ENCODE results near the gene DYNLT1.
"Not testable (repeated sequence)": the region's sequence is repeated elsewhere in the genome, so short reads cannot be mapped to it uniquely, and the experiment has no call there.

Gene DYNLT1

DNA sequence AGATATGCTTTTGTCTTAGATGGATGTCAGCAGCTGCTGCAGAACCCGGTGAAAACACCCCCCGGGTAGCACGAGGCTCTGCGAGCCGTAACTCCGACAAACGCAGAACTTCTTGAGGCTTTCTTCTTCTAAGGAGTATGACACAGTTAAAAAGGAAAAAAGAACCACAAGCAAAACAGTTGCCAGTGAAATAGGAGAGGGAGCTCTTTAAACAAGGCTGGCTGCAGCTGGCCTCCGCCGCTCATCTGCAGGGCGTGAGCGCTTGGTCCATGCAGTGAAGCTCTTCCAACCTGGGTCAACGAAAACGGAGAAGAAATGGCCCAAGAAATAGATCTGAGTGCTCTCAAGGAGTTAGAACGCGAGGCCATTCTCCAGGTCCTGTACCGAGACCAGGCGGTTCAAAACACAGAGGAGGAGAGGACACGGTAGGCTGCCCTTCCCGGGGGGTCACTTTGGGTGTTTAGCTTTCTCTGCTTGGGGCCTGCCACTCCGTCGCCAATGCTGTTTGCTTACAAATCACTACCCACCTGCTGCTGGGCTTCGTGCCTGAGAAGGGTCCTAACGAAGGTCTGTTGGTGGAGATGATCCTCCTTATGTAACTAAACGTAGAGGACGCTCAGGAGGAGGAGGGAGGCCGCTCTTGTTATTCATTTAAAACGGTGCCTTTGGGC, 18.5 kb upstream of the DYNLT1 start:
- DNase-seq: peak; percentile 79

DNA sequence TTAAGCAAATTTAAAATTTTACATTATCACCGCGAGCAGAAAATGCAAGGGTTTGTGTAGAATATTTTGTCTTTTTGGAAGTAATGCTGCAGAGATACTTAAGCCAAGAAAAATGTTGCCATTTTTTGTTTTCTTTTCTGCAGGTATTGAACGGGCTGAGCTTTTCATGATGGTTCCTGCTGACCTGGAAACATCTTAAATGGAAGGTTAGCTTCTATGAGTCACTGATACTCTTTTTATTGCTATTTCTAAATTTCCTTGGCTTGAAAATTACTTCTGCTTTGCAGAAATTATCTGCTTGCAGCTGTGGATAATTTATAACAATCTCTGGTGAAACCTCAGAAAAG, 18.0 kb upstream of the DYNLT1 start:
- no peak for DNase-seq

DNA sequence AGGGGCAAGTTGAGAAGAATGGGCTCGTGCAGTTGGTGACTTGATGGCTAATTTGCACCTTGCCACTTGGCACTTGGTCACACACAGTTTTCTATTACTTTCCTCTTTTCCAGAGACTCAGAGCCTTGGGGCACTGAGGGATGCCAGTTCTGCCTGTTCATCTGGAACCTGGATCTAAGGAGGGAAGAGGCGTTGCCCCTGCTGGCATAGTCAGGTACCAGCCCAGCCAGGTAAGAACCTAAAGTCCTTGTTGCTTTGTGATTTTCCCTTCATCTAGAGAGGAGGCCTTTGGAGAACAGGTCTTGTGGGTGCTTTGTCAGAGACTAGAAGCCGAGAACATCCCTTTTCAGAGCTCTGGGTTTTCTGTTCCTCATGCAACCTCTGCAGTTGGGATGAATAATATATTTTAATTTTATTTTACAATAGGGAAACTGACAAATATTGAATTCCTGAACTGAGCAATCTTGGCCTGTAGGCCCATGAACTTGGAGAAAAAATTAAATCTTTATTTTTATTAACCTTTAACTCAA, 16.7 kb upstream of the DYNLT1 start:
- DNase-seq: no peak

DNA sequence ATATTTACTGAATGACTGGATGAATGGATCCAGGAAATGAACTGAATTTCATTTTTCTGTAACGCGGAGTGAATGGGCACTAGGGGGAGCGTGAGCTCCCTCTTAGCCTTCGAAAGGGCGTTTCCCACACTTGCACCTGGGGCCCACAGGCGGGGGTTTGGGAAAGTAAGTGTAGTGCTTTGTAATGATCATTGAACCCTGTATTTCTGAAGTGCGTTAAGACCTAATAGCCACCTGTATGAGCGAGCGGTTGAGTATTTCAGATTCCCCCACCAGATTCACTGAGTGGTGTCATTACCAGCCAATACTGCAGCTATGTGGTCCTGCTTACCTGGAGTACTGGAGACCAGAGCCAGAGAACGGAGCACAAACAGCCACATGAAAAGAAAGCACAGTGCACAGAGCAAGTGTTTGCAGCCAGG, 15.8 kb upstream of the DYNLT1 start:
- DNase-seq: peak; percentile 80

DNA sequence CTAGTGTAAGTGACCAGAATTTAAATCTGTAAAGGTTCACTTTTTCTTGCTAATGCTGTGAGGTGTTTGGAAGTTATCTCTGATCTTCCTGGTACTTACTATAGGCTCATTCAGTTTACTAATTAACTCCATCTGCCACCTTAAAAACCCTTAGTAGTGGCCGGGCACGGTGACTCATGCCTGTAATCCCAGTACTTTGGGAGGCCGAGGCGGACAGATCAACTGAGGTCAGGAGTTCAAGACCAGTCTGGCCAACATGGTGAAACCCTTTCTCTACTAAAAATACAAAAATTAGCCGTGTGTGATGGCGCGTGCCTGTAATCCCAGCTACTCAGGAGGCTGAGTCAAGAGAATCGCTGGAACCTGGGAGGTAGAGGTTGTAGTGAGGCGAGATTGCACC, 12.4 kb upstream of the DYNLT1 start:
- not testable (repeated sequence) for DNase-seq

DNA sequence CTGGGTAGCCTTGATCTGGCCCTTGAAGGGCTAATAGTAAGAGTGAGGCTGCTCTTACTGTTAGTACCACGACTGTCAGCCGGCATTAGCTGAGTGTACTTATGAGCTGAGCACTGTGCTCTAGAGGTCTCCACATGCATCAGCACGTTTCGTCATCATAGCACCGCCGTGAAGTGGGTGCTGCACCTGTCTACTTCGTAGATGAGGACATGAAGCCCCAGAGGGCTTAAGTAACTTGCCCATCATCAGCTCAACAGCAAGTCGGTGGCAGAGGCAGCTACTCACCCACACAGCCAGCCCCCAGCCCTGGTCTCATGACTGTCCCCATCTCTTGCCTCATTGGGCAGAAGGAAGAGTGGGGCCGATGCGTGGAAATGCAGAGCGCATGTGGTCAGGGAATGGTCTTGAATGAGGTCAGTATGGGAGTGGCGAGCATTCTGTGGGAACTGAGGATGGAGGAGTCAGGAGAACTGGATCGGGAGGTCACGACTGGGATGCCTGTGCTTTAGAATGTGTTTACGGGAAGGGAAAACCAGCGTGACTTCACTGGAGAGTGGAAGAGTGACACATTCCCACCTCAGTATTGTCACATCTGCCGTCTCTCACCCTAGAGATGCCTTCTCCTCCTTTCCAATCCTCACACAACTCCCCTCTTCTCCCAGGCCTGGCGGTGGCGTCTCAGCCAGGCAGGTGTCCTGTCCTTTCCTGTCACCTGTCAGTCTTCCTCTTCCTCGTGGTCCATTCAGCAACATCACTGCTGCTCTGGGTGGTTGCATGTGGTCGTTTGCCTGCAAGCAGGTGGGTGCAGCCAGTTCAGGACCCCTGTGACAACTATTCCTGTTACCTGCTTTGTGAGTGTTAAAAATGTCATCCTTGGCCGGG, 11.3 kb upstream of the DYNLT1 start:
- no peak for DNase-seq

DNA sequence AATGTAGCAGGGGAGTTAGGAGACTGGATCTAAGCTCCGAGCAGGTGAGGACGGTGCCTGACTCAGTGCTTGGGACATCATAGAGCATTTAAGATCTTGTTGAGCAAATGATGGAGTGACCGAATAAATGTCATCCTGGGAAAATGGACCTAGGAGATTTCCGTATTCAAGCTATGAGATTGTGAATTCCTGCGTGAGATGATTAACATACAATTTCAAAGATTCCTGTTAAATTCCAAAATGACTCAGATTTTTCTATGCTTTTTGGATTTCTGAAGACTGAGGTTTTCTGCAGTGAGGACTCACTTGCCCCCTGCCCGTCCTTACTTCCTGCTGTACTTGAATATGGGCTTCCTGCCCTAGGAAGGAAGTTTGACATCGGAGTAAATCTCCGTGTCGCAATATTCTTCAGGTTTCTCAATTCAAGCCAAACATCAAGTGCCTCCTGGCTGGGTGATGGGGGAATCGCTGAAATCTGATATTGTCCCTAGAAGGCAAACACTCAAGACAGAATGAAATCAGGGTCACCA, 10.5 kb upstream of the DYNLT1 start:
- no peak for DNase-seq

DNA sequence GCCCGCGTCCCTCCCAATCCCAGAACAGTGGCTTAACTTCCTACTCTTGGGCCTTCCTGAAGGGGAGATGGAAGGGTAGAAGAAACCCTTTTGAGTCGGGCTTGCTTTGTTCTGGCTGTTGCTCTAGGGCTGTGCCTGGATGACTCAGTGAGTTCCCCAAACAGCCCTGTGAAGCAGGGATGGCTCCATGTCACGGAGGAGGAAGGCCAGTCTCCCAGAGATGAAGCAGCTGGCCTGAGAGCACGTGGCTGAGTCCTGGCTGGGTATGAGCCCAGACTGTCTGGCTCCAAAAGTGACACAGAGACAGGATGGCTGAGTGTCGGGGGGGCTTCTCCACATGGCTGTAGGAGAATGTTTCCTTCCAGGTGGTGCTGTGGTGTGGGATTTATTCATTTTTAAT, 10.0 kb upstream of the DYNLT1 start:
- DNase-seq: no peak

DNA sequence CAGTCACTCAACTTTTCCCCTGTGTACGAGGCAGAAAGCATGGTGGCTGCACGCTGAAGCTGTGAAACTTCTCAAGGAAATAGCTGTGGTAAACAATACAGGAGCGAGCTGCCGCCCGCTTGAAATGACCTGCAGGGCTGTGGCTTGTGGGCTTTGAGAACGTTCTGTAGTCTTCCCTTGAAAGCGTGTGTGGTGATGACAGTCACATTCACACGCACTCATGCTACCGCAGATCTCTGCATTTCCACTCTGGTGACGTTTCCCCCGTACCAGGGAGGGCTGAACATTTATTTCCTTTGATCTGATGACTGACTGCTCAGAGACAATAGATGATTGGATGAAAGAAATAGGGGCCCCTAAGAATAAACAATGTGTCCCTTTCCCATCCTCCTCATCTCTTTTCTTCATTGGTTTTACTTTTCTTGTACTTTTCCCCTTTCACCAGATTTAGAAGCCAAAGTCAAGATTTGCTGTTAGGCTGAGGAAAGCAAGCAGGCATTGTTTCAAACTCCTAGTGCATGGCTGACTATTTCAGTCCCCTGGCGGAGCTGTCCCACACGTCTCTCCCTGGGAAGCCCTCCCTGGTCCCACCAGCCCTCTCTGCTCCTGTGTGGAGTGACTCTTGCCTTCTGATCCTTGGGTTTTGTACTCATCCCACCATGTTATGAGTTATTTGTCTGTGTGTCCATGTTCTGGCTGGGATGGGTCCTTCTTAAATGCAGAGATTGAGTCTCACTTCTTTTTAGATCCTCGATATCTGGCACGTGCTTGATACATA, 9.2 kb upstream of the DYNLT1 start:
- no peak for DNase-seq

DNA sequence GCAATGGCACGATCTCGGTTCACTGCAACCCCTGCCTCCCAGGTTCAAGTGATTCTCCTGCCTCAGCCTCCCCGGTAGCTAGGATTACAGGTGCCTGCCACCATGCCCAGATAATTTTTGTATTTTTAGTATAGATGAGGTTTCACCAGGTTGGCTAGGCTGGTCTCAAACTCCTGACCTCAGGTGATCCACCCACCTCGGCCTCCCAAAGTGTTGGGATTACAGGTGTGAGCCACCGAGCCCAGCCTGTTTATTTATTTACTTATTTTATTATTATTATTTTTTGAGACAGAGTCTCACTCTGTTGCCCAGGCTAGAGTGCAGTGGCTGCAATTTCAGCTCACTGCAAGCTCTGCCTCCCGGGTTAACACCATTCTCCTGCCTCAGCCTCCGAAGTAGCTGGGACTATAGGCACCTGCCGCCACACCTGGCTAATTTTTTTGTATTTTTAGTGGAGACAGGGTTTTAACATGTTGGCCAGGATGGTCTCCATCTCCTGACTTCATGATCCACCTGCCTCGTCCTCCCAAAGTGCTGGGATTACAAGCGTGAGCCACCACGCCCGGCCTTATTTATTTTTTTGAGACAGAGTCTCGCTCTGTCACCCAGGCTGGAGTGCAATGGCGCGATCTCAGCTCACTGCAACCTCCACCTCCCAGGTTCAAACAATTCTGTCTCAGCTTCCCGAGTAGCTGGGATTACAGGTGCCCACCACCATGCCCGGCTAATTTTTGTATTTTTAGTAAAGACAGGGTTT, 7.6 kb upstream of the DYNLT1 start:
- DNase-seq: not testable (repeated sequence)

DNA sequence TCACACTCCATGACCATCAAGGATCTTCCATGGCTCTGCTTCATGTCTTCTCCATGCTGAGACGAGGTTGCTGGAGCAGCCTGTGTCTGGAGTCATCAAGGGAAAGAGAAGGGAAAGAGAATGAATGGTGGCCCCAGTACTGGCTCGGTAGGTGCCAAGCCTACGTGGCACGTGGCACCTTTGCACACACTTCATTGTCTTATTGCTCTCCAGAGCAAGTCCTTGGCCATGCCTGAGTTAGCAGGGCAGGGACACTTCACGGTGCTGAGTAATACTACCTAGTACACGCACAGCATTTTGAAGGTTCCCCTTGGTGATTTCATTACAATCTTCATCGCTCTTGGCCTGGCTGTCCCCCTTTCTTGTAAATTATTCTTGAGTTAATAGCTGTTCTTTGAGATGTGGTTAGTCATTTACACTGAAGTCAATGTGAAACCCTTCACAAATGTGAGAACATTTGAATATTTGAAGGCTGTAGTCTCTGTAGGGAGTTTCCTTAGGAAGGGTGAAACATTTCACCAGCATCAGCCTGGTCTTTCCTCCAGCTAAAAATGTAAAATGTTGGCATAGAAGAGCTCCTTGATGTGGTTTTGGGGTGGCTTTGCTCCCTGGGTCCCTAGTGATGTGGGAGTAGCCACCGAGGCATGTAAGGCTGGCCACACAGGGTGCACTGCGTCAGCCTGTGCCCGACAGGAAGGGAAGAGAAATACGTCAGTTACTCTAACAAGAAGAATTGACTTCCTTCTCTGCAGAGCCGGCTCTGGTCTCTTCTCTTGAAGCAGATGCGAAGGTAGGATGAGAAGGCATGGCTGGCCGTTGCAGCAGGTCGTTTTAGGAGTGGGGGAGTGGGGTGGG, 5.0 kb upstream of the DYNLT1 start, which contains the start of gene SYTL3:
SYTL3 (plus strand) TSS at position 766 of the 855 bp plus-strand sequence. CDS start 13,215 bp downstream, outside the sequence.
- no peak for DNase-seq

DNA sequence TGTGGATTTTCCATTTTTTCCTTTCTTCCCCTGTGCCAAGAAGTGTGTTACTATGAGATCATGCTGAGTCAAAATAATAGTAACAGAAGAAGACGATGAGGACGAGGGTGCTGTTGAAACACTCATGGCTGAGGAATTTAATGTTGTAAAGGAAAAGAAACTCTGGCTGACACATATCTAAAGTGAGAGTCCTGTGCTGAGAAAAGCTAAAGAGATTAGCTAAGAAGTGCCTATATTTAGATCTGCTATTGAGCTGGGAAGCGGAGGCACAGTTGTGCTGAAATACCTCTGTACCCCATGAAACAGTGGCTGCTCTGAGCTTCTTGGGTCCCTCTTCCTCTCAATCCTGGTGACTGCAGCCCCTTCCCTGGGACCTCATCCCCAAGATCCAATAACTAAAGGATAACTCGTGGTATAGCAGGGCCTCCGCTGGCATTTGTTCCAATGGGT, 4.2 kb upstream of the DYNLT1 start:
- DNase-seq: no peak

DNA sequence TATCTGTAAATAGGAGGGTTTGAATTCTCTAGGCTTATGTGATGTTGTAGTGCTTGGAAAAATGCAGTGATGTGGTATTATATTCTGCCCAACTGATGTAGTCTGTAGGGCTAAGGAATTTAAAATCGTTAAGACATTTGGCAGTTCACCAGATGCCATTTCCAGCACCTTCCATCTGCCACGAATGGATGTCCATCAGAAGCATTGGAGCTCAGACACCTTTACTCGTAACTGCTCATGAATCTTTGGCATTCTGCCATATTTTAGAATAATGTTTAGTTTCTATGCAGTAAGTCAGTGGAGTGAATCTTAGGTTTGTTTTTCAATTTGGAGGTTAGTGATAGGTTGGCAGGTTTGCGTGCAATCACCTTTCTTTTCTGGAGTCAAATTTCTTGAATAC, 3.0 kb upstream of the DYNLT1 start:
- DNase-seq: no peak

DNA sequence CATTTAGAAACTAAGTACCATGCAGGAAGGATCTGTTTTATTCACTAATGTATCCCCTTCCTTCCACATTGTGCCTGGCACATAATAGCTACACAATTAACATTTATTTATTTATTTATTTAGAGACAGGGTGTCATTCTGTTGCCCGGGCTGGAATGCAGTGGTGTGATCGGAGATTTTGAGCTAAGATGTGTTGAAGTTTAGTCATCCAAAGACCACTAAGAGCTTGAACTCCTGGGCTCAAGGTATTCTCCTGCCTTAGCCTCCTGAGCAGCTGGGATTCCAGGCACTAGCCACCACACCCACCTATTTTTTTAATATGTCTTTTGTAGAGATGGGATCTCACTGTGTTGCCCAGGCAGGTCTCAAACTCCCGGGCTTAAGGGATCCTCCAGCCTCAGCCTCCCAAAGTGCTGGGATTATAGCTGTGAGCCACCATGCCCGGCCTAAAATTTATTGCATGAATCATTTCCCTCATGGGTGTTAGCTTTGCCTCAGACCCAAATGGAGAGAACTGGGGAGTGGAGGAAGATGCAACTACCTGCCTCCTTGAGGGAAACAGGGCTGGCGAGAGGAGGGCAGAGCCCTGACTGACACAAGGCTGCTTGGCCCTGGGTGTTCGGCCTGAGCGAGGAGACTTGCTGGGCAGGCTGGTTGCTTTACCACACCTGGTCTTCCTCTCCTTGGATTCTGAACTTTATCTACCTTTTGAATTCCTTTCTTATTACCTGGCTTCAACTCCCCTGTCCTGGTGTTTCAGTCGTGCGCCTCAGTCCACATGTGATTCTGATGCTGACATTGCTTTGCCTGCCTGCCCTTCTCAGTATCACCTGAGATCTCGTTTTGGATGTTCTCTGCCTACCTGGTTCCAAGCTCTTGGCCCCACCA, 1.7 kb upstream of the DYNLT1 start:
- DNase-seq: no peak

DNA sequence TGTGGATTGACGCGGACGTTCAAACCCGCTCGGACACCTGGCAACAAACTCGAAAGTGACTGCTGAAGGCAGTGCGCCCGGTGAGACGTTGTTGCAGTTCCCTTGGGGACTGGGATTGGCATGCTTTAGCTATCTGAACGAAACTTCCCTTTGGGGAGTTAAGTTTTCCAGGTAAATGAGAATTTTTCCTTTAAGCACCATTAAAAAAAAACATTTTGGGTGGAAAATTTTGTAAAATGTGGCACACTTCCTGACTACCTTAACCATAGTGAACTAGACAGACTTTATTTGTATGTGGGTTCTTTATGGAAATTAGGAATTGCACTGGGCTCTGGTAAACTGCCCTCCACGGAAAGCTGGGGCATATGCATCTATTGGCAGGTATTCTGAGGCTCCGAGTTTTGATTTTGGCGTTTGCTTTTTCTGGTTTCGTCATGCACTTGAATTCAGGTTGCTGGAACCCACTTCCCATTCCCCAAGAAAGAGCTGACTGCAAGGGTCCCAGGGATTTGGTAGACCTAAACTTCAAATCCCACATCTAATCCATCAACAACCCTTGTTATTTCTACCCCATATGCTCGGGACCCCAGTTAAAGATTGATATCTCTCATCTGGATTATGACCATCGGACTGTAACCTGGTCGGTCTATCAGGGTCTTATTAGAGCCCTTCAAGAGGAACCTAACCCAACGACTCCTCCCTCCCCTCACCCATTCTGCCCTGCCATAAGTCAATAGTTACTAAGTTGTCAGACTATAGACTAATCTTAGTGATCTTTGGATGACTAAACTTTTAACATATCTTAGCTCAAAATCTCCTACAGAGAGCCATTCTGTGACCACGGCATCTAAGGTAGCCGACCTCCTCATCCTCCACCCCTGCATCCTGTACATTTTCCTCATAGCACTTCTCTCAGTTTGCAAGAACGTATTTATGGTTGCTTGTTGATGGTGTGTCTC, 800 bp upstream of the DYNLT1 start:
- no peak for DNase-seq

DNA sequence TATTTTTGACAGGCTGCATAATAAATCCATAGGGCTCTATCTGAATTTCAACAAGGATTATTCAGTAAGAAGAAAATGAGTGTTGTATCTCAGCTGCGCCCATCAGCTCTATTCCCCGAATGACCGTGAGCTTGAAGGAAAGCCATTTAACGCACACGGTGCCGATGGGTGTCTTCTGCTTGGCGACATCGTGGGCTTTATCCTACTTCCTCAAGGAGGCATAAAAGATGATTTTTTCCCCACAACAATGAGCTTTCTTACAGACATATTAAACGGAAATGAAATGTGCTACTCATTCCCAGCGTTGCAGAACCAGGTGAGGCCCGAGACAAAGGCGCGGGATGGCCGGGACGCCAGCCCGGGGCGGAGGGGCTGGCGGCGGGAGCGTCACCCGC, 710 bp downstream of the DYNLT1 start:
- DNase-seq: no peak

DNA sequence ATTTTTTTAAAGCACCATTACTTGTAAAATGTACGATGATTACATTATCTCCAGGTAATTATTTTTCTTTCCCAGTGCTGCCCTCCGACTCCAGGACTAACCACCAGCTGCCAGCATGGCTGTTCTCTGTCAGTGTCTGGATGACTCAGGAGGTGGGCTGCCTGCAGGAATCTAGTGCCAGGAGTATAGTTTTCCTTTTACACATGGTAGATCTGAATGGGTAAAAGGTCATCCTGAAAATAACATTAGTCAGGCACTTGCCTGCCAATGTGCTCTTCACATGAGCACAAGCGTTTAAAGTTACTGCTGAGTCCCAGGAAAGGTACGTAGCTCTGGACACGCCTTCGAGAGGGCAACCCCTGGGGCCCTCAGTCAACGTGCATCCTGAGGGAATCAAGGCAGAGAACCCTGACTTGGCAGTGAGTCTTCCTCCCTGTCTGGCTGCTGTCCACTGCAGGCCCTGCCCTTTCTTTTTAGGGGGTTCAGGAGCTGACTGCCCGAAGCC, 2.4 kb downstream of the DYNLT1 start:
- DNase-seq: no peak

DNA sequence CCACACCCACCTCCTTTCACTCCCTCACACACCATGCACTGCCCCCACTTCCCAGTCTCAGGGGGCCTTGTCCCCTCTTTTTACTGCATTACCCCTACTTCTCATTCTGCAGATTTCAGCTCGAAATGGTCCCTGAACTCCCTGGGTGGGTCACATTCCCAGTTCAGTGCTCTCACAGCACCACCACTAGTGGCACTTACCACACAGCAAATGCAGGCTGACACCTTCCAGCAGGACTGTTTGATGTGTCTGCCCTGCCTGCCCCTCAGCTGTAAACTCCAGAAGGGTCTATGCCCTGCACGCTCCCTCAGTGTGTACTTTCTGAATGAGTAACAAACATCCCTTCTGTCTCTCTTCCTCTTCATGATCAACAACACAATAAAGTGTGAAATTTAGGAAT, 4.0 kb downstream of the DYNLT1 start:
- no peak for DNase-seq

DNA sequence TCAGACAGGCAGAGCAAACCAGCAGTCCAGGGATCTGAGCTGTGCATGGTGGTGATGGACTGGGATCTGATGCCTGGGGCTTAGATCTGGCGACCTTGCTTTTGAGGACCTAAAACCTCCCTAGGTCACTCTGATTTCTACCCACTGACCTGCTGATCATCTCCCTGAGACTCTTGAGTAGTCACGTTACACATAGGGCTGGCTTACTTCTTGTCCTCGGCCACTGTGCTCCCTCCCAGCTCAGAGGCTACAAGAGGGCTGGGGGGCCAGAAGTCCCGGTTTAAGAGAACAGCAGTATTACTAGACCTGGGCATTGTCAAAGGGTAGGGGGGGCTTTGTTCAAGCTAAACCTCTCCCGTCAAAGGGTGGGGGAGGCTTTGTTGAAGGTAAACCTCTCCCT, 5.5 kb downstream of the DYNLT1 start:
- DNase-seq: no peak
